ENCODE results near the gene CPSF4. TPM values are rescaled to one million over a fixed set of nuclear protein-coding genes. Genes with fewer than 3 reads are reported as not detected.
A peak's percentile ranks its signal among the peaks of the same experiment; 100 is the strongest.
"Not testable (repeated sequence)": the region's sequence is repeated elsewhere in the genome, so short reads cannot be mapped to it uniquely, and the experiment has no call there.

CPSF4 gene
- total and polyA plus RNA-seq, 2 donors = 15.6 to 26.4 TPM

GRCh38 chr7:99499721-99500636 lies 61.2 kb downstream of the CPSF4 start, which contains the start of gene ZNF394:
Gene ZNF394, minus strand, starts transcription at chr7:99500281. Its CDS starts 188 bp downstream, at chr7:99500093.
- Histone ChIP-seq H3K4me3 (ENCODE audit: low read depth, low read length) (peak within 1 kb of the TSS; percentile 88), H3K36me3 (ENCODE audit: insufficient read depth) (no peaks in the 10 kb centered on the region), H3K4me1 (ENCODE audit: insufficient read depth) (peaks cover 3% of the 10 kb centered on the region), H3K27ac (ENCODE audit: low read depth) (peak within 1 kb of the TSS; percentile 95)
- under 1% methylated on average over 68 of the region's 68 CpGs for WGBS
- DNase-seq (ENCODE audit: extremely low spot score) = peak; percentile 89

GRCh38 chr7:99500637-99501009 lies 61.9 kb downstream of the CPSF4 start:
- Histone ChIP-seq H3K4me1 (ENCODE audit: insufficient read depth) (peaks cover 3% of the 10 kb centered on the region), H3K36me3 (ENCODE audit: insufficient read depth) (no peaks in the 10 kb centered on the region), H3K4me3 (ENCODE audit: low read depth, low read length) (peak overlapping the region; percentile 88), H3K27ac (ENCODE audit: low read depth) (no peak overlapping the region)
- 52% methylated on average over 16 of the region's 16 CpGs for WGBS
- no peak for DNase-seq (ENCODE audit: extremely low spot score)

GRCh38 chr7:99501236-99501635 lies 62.5 kb downstream of the CPSF4 start:
- 93% methylated on average over 12 of the region's 12 CpGs for WGBS
- not testable (repeated sequence) for H3K4me3 ChIP-seq (ENCODE audit: low read depth, low read length)

GRCh38 chr7:99504281-99504602 lies 65.5 kb downstream of the CPSF4 start:
- Histone ChIP-seq H3K4me1 (ENCODE audit: insufficient read depth) (peaks cover 5% of the 10 kb centered on the region), H3K27ac (ENCODE audit: low read depth) (peak overlapping the region; percentile 96), H3K36me3 (ENCODE audit: insufficient read depth) (no peaks in the 10 kb centered on the region), H3K4me3 (ENCODE audit: low read depth, low read length) (peak overlapping the region; percentile 69)
- 7% methylated on average over 19 of the region's 19 CpGs for WGBS
- DNase-seq (ENCODE audit: extremely low spot score) = no peak

More at GRCh38 chr7:99501236-99501635, 62.5 kb downstream of the CPSF4 start:
- DNase-seq (ENCODE audit: extremely low spot score); H3K4me1 ChIP-seq (ENCODE audit: insufficient read depth); H3K36me3 ChIP-seq (ENCODE audit: insufficient read depth); H3K27ac ChIP-seq (ENCODE audit: low read depth): not testable (repeated sequence)

- peaks cover 5% of the 10 kb centered on the region for H3K4me1 ChIP-seq (ENCODE audit: insufficient read depth)
Observed at GRCh38 chr7:99504603-99505323, 66.0 kb downstream of the CPSF4 start, which contains the start of gene ZKSCAN5. Gene ZKSCAN5, plus strand, starts transcription at chr7:99504662. Its CDS starts 1,383 bp downstream, at chr7:99506045.

GRCh38 chr7:99505324-99505662 lies 66.5 kb downstream of the CPSF4 start:
- peak overlapping the region; percentile 71 for H3K27ac ChIP-seq (ENCODE audit: low read depth)

More at GRCh38 chr7:99504603-99505323, 66.0 kb downstream of the CPSF4 start, which contains the start of gene ZKSCAN5:
- Histone ChIP-seq H3K27ac (ENCODE audit: low read depth) (peak within 1 kb of the TSS; percentile 96), H3K36me3 (ENCODE audit: insufficient read depth) (no peaks in the 10 kb centered on the region), H3K4me3 (ENCODE audit: low read depth, low read length) (peak within 1 kb of the TSS; percentile 69)
- WGBS = under 1% methylated on average over 53 of the region's 53 CpGs
- DNase-seq (ENCODE audit: extremely low spot score) = peak; percentile 97

More at GRCh38 chr7:99505324-99505662, 66.5 kb downstream of the CPSF4 start:
- DNase-seq (ENCODE audit: extremely low spot score) = no peak
- 2% methylated on average over 11 of the region's 11 CpGs for WGBS
- Histone ChIP-seq H3K4me1 (ENCODE audit: insufficient read depth) (peaks cover 5% of the 10 kb centered on the region), H3K4me3 (ENCODE audit: low read depth, low read length) (peak overlapping the region; percentile 69), H3K36me3 (ENCODE audit: insufficient read depth) (no peaks in the 10 kb centered on the region)

Other genes starting within 250 kb of the CPSF4 start
- not detected for gene KPNA7, start 230.8 kb upstream of the CPSF4 start, total RNA-seq
- gene KPNA7, start 230.8 kb upstream of the CPSF4 start, polyA plus RNA-seq = 0.04 TPM
- not detected for gene MYH16, start 166.1 kb upstream of the CPSF4 start, total RNA-seq
- gene MYH16, start 166.1 kb upstream of the CPSF4 start, polyA plus RNA-seq = not detected
- gene ARPC1A, start 113.0 kb upstream of the CPSF4 start, total RNA-seq = 68.9 TPM
- 99.2 TPM for gene ARPC1A, start 113.0 kb upstream of the CPSF4 start, polyA plus RNA-seq
- gene ARPC1B, start 64.2 kb upstream of the CPSF4 start, total RNA-seq = 84.4 TPM
- gene ARPC1B, start 64.2 kb upstream of the CPSF4 start, polyA plus RNA-seq = 184 TPM
- 11.4 TPM for gene PDAP1, start 30.3 kb upstream of the CPSF4 start, total RNA-seq
- 215 TPM for gene PDAP1, start 30.3 kb upstream of the CPSF4 start, polyA plus RNA-seq
- gene BUD31, start 30.0 kb upstream of the CPSF4 start, total RNA-seq = 43.8 TPM
- 84.2 TPM for gene BUD31, start 30.0 kb upstream of the CPSF4 start, polyA plus RNA-seq
- gene PTCD1, start 145 bp upstream of the CPSF4 start, total RNA-seq = 4.3 TPM
- 5.8 TPM for gene PTCD1, start 145 bp upstream of the CPSF4 start, polyA plus RNA-seq
- 175 TPM for gene ATP5MF, start 27.2 kb downstream of the CPSF4 start, total RNA-seq
- gene ATP5MF, start 27.2 kb downstream of the CPSF4 start, polyA plus RNA-seq = 492 TPM
- 22.2 TPM for gene ZNF789, start 33.9 kb downstream of the CPSF4 start, total RNA-seq
- gene ZNF789, start 33.9 kb downstream of the CPSF4 start, polyA plus RNA-seq = 5.1 TPM
- gene ZNF394, start 61.3 kb downstream of the CPSF4 start, total RNA-seq = 38.8 TPM
- 17.3 TPM for gene ZNF394, start 61.3 kb downstream of the CPSF4 start, polyA plus RNA-seq
- 14.6 TPM for gene ZKSCAN5, start 65.7 kb downstream of the CPSF4 start, total RNA-seq
- gene ZKSCAN5, start 65.7 kb downstream of the CPSF4 start, polyA plus RNA-seq = 6.7 TPM
- 14.8 TPM for gene FAM200A, start 113.2 kb downstream of the CPSF4 start, total RNA-seq
- gene FAM200A, start 113.2 kb downstream of the CPSF4 start, polyA plus RNA-seq = 4.4 TPM
- 127 TPM for gene ZNF655, start 119.7 kb downstream of the CPSF4 start, total RNA-seq
- 52.0 TPM for gene ZNF655, start 119.7 kb downstream of the CPSF4 start, polyA plus RNA-seq
- gene TMEM225B, start 159.3 kb downstream of the CPSF4 start, total RNA-seq = 1.1 TPM
- gene TMEM225B, start 159.3 kb downstream of the CPSF4 start, polyA plus RNA-seq = 1.1 TPM
- 12.7 TPM for gene ZSCAN25, start 178.0 kb downstream of the CPSF4 start, total RNA-seq
- 7.9 TPM for gene ZSCAN25, start 178.0 kb downstream of the CPSF4 start, polyA plus RNA-seq
- gene CYP3A5, start 241.1 kb downstream of the CPSF4 start, total RNA-seq = 29.9 TPM
- gene CYP3A5, start 241.1 kb downstream of the CPSF4 start, polyA plus RNA-seq = 7.1 TPM

Measured in urinary bladder (tissue), 4 donors.